ENCODE data around the gene NUB1.

The NUB1 gene

GRCh38 chr7:151390598-151391357 is 49.2 kb downstream of the NUB1 start:
- no peak for DNase-seq

DNA sequence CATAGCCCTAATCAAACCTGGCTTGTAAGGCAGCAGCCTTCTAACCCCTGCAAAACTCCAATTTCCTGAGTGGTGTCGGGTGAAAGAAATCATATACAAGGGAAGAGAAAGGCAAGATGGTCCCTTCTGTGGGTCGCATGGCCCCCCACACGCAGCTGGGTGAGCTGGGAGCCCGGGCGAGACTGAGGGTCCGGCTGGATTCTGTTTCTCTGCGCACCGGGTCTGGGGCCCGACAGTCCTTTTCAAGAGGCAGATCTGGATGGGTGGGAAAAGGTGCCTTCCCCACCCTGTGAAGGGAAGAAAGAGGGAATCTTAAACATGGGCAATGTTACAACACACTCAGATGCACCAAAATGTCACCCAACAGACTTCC is 49.7 kb downstream of the NUB1 start:
- no peak for DNase-seq

DNA sequence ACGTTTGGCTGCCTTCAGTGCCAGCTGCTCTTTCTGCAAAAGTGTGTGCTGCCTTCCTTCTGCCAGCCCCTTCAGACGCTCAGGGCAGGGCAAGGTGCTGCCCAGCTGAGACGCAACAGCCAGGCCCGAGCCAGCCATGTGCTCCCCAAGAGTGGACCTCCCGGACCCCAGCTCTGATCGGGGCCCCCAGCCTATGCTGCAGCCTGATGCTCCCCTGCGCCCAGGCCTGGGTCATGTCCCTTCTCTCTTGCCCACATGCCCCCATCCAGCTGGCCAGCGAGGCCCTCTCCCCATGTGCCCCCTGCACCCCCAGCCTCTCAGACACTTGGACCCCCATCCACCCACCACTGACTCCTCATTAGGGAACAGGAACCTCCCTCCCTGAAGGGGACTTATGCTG is 50.4 kb downstream of the NUB1 start:
- no peak for DNase-seq

DNA sequence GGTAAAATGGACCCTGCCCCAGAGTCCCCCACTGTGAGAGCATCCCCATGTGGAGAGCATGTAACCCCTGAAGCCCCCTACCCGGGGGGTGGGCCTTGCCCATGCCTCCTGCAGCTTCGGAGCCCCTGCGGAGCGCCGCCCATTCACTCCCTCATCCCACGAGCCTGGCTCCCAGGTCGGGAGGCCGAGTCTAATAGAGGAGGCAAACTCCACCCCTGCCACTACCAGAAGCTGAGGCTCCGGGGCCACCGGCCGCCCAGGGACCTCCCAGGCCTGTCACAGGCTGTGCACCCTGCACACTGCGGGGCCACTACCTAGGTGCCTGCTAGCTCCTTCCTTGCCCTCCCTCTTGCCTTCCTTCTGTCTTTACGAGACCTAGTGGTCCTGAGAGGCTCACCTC is 50.8 kb downstream of the NUB1 start:
- DNase-seq, result no peak

DNA sequence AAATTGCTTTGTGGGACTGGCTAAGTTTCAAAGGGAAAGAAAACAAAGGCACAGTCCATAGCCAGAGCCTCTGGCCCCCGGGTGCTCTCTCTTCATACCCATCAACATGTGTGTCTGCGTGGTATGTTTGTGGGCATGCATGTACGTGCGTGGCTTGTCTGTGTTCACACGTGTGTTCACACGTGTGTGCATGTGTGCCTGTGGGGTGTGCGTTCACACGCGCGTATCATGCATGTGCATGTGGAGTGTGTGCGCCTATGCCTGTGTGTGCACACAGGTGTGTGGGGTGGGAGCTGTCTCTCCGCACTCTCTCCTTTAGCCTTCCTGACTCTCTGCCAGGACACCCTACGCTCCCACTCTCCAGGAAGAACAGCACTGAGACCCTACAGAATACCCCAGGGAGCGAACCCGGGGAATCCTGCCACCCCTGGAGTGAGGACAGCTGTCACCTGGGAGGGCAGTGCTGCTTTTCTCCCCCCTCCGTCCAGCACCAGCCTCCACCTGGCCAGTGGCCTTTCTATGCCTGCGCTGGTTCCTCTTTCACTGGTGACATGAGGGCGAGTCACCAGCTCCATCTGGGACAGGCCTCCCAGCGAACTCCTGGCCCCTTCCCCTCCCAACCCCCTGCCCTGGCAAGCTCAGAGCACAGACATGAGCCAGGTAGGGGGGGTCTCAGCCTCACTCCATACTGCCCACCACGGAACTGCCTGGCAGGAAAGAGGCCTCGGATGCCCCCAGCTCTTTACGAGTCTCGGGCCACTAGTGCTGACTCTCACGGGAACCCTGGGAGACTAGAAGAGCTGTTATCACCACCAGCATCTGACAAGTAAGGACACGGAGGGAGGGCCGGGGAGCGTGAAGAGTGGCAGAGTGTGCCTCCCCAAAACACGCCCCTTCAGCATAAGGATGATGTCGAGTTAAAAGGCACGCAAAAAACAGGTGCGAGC is 51.7 kb downstream of the NUB1 start:
- DNase-seq, result no peak

DNA sequence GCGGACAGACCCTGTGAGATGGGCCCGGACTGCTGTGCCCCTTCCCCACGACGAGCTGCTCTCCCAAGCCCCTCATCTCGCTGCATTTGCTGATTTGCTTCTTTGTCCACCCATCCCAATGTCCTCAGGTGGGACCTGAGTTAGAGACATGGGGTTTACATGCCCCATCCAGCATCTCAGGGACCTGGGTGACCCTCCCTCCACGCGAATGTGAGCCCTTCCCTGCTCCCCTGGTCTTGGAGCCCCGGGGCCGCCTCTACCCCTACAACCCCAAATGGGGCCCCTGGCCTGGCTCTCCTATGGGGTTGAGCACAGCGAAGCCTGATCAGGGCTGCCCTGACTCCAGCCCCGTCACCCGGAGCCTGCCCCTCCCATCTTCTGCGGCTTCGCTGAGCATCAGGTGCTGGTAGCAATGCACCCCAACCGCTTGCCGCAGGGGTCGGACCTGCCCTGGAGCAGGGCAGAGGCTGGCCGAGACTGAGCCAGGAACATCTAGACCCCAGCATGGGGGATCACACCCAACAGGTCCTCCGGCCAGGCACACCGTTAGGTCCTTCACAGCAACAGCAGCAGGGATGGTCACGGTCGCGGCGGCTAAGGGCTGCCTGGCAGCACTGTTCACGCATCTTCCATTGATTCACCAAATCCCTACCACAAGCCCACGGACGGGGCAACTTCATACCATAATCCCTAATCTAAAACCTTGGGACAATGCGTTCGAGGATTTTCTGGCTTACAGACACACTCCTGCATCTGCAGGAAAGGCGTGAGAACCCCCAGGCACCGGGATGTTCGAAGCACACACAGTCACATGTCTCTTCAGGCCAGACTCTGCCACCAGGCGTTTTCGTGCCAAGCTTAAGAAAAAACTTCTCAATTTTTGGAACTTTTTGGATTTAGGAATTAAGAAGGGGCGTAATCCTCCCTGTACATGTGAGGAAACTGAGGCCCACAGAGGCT is 52.7 kb downstream of the NUB1 start:
- no peak for DNase-seq

DNA sequence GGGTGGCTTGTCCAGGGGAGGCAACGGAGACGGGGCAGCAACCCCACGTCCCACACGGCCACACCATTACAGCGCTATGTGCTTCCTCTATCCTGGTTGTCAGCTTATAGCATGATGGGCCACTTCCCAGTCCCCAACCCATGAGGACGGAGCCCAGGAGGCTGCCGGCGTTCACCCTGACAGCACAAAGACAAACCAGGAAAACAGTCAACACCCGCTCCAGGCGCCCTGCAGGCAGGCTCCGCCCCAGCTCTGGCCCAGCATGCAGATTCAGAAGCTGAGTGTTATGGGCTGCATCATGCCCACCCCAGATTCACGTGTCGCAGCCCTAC is 53.4 kb downstream of the NUB1 start:
- no peak for DNase-seq

DNA sequence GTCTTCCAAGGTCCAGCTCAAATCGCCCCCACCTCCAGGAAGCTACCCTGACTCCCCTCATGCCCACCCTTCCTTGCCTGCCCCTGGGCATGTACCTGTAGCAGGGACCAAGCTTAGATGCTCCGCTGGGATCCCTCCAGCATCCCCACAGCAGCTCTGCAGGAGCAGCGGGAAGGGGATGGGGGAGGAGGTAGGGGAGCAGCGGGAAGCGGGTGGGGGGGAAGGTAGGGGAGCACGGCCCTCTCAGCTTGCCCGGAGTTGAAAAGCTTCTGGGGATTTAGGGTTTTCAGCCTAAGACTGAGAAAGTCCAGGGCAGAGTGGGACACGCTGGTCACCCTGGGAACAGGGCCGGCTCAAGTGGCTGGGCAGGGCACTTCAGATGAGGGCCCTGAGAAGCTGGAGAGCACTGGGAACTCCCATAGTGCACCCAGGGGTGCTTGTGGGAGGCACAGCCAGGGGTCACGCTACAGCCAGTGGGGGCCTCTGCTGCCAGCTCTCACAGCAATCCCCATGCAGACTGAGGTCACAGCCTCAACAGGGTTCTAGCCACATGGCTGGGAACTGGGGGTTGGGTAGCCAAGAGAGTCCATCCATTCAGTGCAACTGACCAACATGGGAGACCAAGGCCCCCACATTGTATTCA is 54.8 kb downstream of the NUB1 start:
- no peak for DNase-seq

GRCh38 chr7:151397026-151397425 is 55.4 kb downstream of the NUB1 start:
- DNase-seq, result no peak

GRCh38 chr7:151398446-151399304 is 57.1 kb downstream of the NUB1 start:
- no peak for DNase-seq

- no peak for DNase-seq
Observed at GRCh38 chr7:151399305-151399601, 57.6 kb downstream of the NUB1 start.

- DNase-seq, result no peak
Observed at GRCh38 chr7:151399906-151400305, 58.3 kb downstream of the NUB1 start.

GRCh38 chr7:151400626-151401315 is 59.2 kb downstream of the NUB1 start:
- no peak for DNase-seq

GRCh38 chr7:151402029-151402835 is 60.6 kb downstream of the NUB1 start:
- no peak for DNase-seq

GRCh38 chr7:151403764-151404163 is 62.2 kb downstream of the NUB1 start:
- DNase-seq, result no peak

DNA sequence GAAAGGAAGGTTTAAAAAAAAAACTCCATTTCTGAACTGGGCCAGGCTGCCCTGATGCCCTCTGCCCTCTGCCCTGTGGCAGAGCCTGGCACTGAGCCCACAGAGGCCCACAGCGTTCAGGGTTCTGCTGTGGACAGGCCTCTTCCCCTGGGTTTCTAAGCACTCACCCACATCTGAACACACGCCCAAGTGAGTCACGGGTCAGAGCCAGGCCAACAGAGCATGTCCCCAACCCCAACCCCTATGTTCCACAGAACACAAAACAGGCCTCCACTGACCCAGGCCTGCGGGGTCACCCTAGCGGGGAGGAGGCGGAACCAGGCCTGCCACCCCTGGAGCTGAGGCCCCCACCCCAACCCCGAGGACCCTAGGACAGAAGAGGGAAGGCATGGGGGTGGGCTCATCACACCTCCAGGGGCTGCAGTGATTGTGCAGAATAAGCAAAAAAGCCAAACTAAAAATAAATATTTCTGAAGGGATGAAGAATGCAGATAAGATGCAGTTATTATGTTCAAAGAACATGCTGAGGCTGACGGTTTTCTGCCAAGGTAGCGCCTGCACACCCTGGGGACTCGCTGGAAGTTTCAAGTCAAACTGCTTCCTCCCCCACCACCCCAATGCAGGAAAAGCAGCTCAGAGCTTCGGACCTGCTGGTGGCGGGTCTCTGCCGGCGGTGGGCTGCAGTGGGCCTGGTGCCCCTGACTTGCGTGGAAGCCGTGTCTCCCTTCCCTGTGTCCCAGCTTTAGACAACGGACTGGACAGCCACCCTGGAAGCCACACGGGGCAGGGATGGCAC is 62.8 kb downstream of the NUB1 start:
- no peak for DNase-seq

DNA sequence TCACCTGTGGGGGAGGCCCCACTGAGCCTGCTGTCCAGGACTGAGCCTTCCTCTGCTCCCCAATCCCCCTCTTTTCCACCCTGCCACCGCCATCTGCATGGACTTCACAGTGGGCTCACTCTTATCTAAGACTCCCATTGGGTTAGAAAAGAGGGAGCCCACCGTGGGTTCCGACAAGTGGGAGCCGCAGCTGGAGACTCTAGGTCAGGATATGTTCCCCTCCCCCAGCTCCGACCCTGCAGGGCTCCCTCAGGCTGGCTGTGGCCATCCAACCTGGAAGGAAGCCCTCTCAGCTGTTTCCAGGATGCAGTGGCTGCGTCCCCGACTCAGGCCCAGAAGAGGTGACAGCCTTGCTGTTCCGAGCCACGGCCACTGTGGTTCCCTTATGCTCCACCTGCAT is 63.4 kb downstream of the NUB1 start:
- no peak for DNase-seq

GRCh38 chr7:151405588-151405987 is 64.0 kb downstream of the NUB1 start:
- DNase-seq, result no peak

Measured in DMS 273 treated with DMSO at 0.1 percent for 48 hours (cell line).